SK-N-SH treated with all-trans-retinoic acid at 6 μM for 48 hours (cell line): ENCODE measurements around the gene TTL.
"Not testable (repeated sequence)": the region's sequence is repeated elsewhere in the genome, so short reads cannot be mapped to it uniquely, and the experiment has no call there.

Experiments
- ATAC-seq: fragments of 200-7000 bp; cut with Tn5 transposase; 3 replicates; pipeline ENCODE4 v1.9.1; 2020; ENCODE audit warnings: mild to moderate bottlenecking, moderate library complexity
- ARNTL ChIP-seq: fragments of 450-650 bp; formaldehyde crosslinking; IDR thresholded peaks from 2 replicates; pipeline ENCODE4 v1.5.0; 2020; ENCODE audit warnings: low read depth, mild to moderate bottlenecking, moderate library complexity, borderline replicate concordance
- BACH2 ChIP-seq: fragments of 250-450 bp; sonication (Bioruptor Pico); IDR thresholded peaks from 2 replicates; pipeline ENCODE4 v1.9.0; 2021; ENCODE audit warnings: mild to moderate bottlenecking, borderline replicate concordance
- CSDC2 ChIP-seq: fragments of 250-450 bp; sonication (Bioruptor Pico); IDR thresholded peaks from 2 replicates; pipeline ENCODE4 v1.5.0; 2020; ENCODE audit warnings: mild to moderate bottlenecking, moderate library complexity
- CSRNP3 ChIP-seq: fragments of 250-450 bp; sonication (Bioruptor Pico); IDR thresholded peaks from 2 replicates; pipeline ENCODE4 v1.5.1; 2021; ENCODE audit warnings: mild to moderate bottlenecking, moderate library complexity
- ESRRG ChIP-seq: fragments of 250-450 bp; sonication (Bioruptor Pico); IDR thresholded peaks from 2 replicates; pipeline ENCODE4 v1.6.1; 2021; ENCODE audit warnings: mild to moderate bottlenecking
- GLIS3 ChIP-seq: fragments of 250-450 bp; sonication (Bioruptor Pico); IDR thresholded peaks from 2 replicates; pipeline ENCODE4 v1.5.0; 2020; ENCODE audit warnings: mild to moderate bottlenecking, moderate library complexity
- ISL1 ChIP-seq: fragments of 250-450 bp; sonication (Bioruptor Pico); IDR thresholded peaks from 2 replicates; pipeline ENCODE4 v2.1.2; 2022; ENCODE audit warnings: mild to moderate bottlenecking, moderate library complexity
- OSR1 ChIP-seq: fragments of 250-450 bp; sonication (Bioruptor Pico); IDR thresholded peaks from 2 replicates; pipeline ENCODE4 v1.8.0; 2022; ENCODE audit warnings: moderate library complexity, mild to moderate bottlenecking, inconsistent platforms
- POU6F1 ChIP-seq: fragments of 250-450 bp; sonication (Bioruptor Pico); IDR thresholded peaks from 2 replicates; pipeline ENCODE4 v1.8.0; 2021; ENCODE audit warnings: low read depth, mild to moderate bottlenecking, moderate library complexity, borderline replicate concordance
- PPARA ChIP-seq: fragments of 250-450 bp; sonication (Bioruptor Pico); IDR thresholded peaks from 2 replicates; pipeline ENCODE4 v1.5.0; 2020; ENCODE audit warnings: mild to moderate bottlenecking, borderline replicate concordance
- RARB ChIP-seq: fragments of 250-450 bp; sonication (Bioruptor Pico); IDR thresholded peaks from 2 replicates; pipeline ENCODE4 v1.8.0; 2021; ENCODE audit warnings: mild to moderate bottlenecking, moderate library complexity
- SNAI2 ChIP-seq: fragments of 250-450 bp; sonication (Bioruptor Pico); IDR thresholded peaks from 2 replicates; pipeline ENCODE4 v1.5.0; 2020; ENCODE audit warnings: mild to moderate bottlenecking, moderate library complexity
- TCF4 ChIP-seq: fragments of 250-450 bp; sonication (Bioruptor Pico); IDR thresholded peaks from 2 replicates; pipeline ENCODE4 v1.8.0; 2021; ENCODE audit warnings: mild to moderate bottlenecking, moderate library complexity, borderline replicate concordance
- TOX ChIP-seq: fragments of 250-450 bp; sonication (Bioruptor Pico); IDR thresholded peaks from 2 replicates; pipeline ENCODE4 v1.8.0; 2021; ENCODE audit warnings: mild to moderate bottlenecking, moderate library complexity, borderline replicate concordance
- TSHZ2 ChIP-seq: fragments of 250-450 bp; sonication (Bioruptor Pico); IDR thresholded peaks from 2 replicates; pipeline ENCODE4 v1.5.0; 2020; ENCODE audit warnings: mild to moderate bottlenecking, moderate library complexity
- ZC3H10 ChIP-seq: fragments of 250-450 bp; sonication (Bioruptor Pico); IDR thresholded peaks from 2 replicates; pipeline ENCODE4 v1.5.1; 2021; ENCODE audit warnings: mild to moderate bottlenecking, moderate library complexity
- ZFP3 ChIP-seq: fragments of 250-450 bp; sonication (Bioruptor Pico); IDR thresholded peaks from 2 replicates; pipeline ENCODE4 v1.5.0; 2020; ENCODE audit warnings: mild to moderate bottlenecking, moderate library complexity
- ZFP30 ChIP-seq: fragments of 450-650 bp; formaldehyde crosslinking; IDR thresholded peaks from 2 replicates; pipeline ENCODE4 v1.5.0; 2022; ENCODE audit warnings: mild to moderate bottlenecking, moderate library complexity
- ZNF565 ChIP-seq: fragments of 450-650 bp; formaldehyde crosslinking; conservative IDR thresholded peaks from 2 replicates; pipeline ENCODE4 v1.5.0; 2020; ENCODE audit warnings: low read depth, mild to moderate bottlenecking, moderate library complexity
- ZNF70 ChIP-seq: fragments of 450-650 bp; formaldehyde crosslinking; IDR thresholded peaks from 2 replicates; pipeline ENCODE4 v1.5.0; 2020; ENCODE audit warnings: mild to moderate bottlenecking, moderate library complexity
- ZNF8 ChIP-seq: fragments of 450-650 bp; formaldehyde crosslinking; IDR thresholded peaks from 2 replicates; pipeline ENCODE4 v1.5.0; 2020; ENCODE audit warnings: mild to moderate bottlenecking, moderate library complexity
- TF ChIP-seq, protein P1 (sequence below): fragments of 250-450 bp; sonication (Bioruptor Pico); IDR thresholded peaks from 2 replicates; pipeline ENCODE4 v1.5.1; 2020; ENCODE audit warnings: low read depth, mild to moderate bottlenecking, moderate library complexity

TTL gene

GRCh38 chr2:112523291-112523777 is 41.4 kb downstream of the TTL start (continued):
- no peak for TF ChIP-seq ZNF565
- TF ChIP-seq ZFP3 (CRISPR knock-in tag), result no peak
- no peak for TF ChIP-seq ZC3H10 (CRISPR knock-in tag)
- no peak for TF ChIP-seq ZNF8 (CRISPR knock-in tag)
- TF ChIP-seq PPARA, result no peak
- no peak for TF ChIP-seq ZFP30 (CRISPR knock-in tag)

GRCh38 chr2:112524276-112524675 is 42.3 kb downstream of the TTL start:
- ATAC-seq, result not testable (repeated sequence)

DNA sequence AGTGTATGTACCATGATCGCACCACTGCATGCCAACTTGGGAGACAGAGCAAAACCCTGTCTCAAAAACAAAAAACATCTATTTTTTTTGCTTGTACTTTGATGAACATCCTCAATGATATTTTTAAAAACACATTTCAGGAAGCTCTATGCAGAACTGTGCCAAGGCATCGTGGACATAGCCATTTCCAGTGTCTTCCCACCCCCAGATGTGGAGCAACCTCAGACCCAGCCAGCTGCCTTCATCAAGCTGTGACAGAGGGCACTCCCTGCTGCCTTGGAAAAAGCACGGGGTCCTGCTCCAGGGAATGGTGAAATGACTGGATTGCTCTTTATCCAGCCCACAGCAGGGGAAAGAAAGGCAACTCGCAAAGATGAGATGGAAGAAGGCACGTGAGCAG is 46.6 kb downstream of the TTL start:
- no peak for TF ChIP-seq CSDC2 (CRISPR knock-in tag)
- no peak for TF ChIP-seq ESRRG
- TF ChIP-seq RARB, result no peak
- TF ChIP-seq ARNTL, result no peak
- TF ChIP-seq ZNF8 (CRISPR knock-in tag), result no peak
- TF ChIP-seq BACH2 (CRISPR knock-in tag), result no peak
- TF ChIP-seq CSRNP3, result no peak
- no peak for TF ChIP-seq TSHZ2 (CRISPR knock-in tag)
- TF ChIP-seq ZFP30 (CRISPR knock-in tag), result no peak
- no peak for TF ChIP-seq POU6F1 (CRISPR knock-in tag)
- no peak for TF ChIP-seq ISL1 (CRISPR knock-in tag)
- TF ChIP-seq, protein P1, sequence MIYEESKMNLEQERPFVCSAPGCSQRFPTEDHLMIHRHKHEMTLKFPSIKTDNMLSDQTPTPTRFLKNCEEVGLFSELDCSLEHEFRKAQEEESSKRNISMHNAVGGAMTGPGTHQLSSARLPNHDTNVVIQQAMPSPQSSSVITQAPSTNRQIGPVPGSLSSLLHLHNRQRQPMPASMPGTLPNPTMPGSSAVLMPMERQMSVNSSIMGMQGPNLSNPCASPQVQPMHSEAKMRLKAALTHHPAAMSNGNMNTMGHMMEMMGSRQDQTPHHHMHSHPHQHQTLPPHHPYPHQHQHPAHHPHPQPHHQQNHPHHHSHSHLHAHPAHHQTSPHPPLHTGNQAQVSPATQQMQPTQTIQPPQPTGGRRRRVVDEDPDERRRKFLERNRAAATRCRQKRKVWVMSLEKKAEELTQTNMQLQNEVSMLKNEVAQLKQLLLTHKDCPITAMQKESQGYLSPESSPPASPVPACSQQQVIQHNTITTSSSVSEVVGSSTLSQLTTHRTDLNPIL (CRISPR knock-in tag), result no peak
- TF ChIP-seq OSR1 (CRISPR knock-in tag), result no peak
- TF ChIP-seq, all 23 proteins: peak for 0
- no peak for ATAC-seq

- ATAC-seq, result no peak
- TF ChIP-seq ESRRG, result no peak
- TF ChIP-seq TSHZ2 (CRISPR knock-in tag), result no peak
- no peak for TF ChIP-seq RARB
- TF ChIP-seq SNAI2 (CRISPR knock-in tag), result no peak
- TF ChIP-seq PPARA, result no peak
- no peak for TF ChIP-seq ZNF70 (CRISPR knock-in tag)
- no peak for TF ChIP-seq POU6F1 (CRISPR knock-in tag)
- TF ChIP-seq ZFP3 (CRISPR knock-in tag), result no peak
- TF ChIP-seq TOX, result no peak
- TF ChIP-seq ZNF565, result no peak
- no peak for TF ChIP-seq BACH2 (CRISPR knock-in tag)
- no peak for TF ChIP-seq ISL1 (CRISPR knock-in tag)
- no peak for TF ChIP-seq GLIS3 (CRISPR knock-in tag)
- TF ChIP-seq ZC3H10 (CRISPR knock-in tag), result no peak
- no peak for TF ChIP-seq ZFP30 (CRISPR knock-in tag)
- TF ChIP-seq, protein P1 (CRISPR knock-in tag), result no peak
- TF ChIP-seq TCF4, result no peak
These were observed 47.8 kb downstream of the TTL start for GRCh38 chr2:112529757-112530156.
